SU-DHL-6 (cell line): ENCODE measurements around the gene MLEC.

Experiments used
- H2AFZ ChIP-seq: fragments of 200-600 bp; sonication (generic); 2 replicates; pipeline ENCODE4 v1.6.1; 2014; ENCODE audit warnings: low read depth, mild to moderate bottlenecking, moderate library complexity, mixed read lengths, antibody characterized with exemption, low read length; ENCODE audit not compliant: severe bottlenecking
- H3F3A ChIP-seq: fragments of 200-600 bp; shearing (Covaris generic); 2 replicates; pipeline ENCODE4 v1.6.0; 2016; ENCODE audit warnings: antibody characterized with exemption, mild to moderate bottlenecking; ENCODE audit not compliant: insufficient read depth
- H3K27ac ChIP-seq: fragments of 200-600 bp; sonication (generic); 2 replicates; pipeline ENCODE4 v1.5.1; 2016; ENCODE audit warnings: low read depth, mild to moderate bottlenecking, low read length, moderate library complexity, mixed read lengths
- H3K27me3 ChIP-seq: fragments of 200-600 bp; sonication (generic), shearing (Covaris generic); 2 replicates; pipeline ENCODE4 v1.6.0; 2014; ENCODE audit warnings: mild to moderate bottlenecking, low read length
- H3K36me3 ChIP-seq: fragments of 200-600 bp; sonication (generic); 2 replicates; pipeline ENCODE4 v1.6.1; 2014; ENCODE audit warnings: mild to moderate bottlenecking, low read length, mixed read lengths
- H3K4me2 ChIP-seq: fragments of 300-600, 200-600 bp; shearing (Covaris generic), sonication (generic); 2 replicates; pipeline ENCODE4 v1.6.0; 2014; ENCODE audit warnings: low read length, low read depth, mild to moderate bottlenecking; ENCODE audit not compliant: poor library complexity, severe bottlenecking
- H3K4me3 ChIP-seq: fragments of 200-600 bp; sonication (generic); 2 replicates; pipeline ENCODE4 v1.5.1; 2014; ENCODE audit warnings: antibody characterized with exemption, low read length, mild to moderate bottlenecking, mixed read lengths; ENCODE audit not compliant: insufficient read depth, poor library complexity, severe bottlenecking
- H3K79me2 ChIP-seq: fragments of 200-600 bp; sonication (generic); 2 replicates; pipeline ENCODE4 v1.6.1; 2014; ENCODE audit warnings: mild to moderate bottlenecking, low read length, moderate library complexity; ENCODE audit not compliant: insufficient read depth
- H3K9ac ChIP-seq: fragments of 200-600 bp; sonication (generic); 2 replicates; pipeline ENCODE4 v1.7.0; 2014; ENCODE audit warnings: mild to moderate bottlenecking, low read length
- H3K9me2 ChIP-seq: fragments of 200-600 bp; sonication (generic); replicated peaks from 2 replicates; pipeline ENCODE4 v1.6.1; 2014; ENCODE audit warnings: low read length; ENCODE audit not compliant: insufficient read depth
- H3K9me3 ChIP-seq: fragments of 200-600 bp; sonication (generic); 2 replicates; pipeline ENCODE4 v1.6.1; 2014; ENCODE audit warnings: low read length, mixed read lengths; ENCODE audit not compliant: insufficient read depth
- H4K20me1 ChIP-seq: fragments of 200-600 bp; sonication (generic); 2 replicates; pipeline ENCODE4 v1.6.1; 2014; ENCODE audit warnings: low read depth, mild to moderate bottlenecking, antibody characterized with exemption, low read length, moderate library complexity, mixed read lengths
- EZH2phosphoT487 ChIP-seq: fragments of 200-600 bp; sonication (generic), shearing (Covaris generic); conservative IDR thresholded peaks from 2 replicates; pipeline ENCODE4 v1.6.1; 2018; ENCODE audit warnings: mild to moderate bottlenecking, antibody characterized with exemption, low read length, moderate library complexity, mixed read lengths
- TF ChIP-seq, protein P1 (sequence below): fragments of 200-600 bp; sonication (generic); IDR thresholded peaks from one replicate; pipeline ENCODE4 v1.5.1; 2017; ENCODE audit warnings: antibody characterized with exemption, mild to moderate bottlenecking, low read length, moderate library complexity; ENCODE audit not compliant: insufficient read depth, poor library complexity, severe bottlenecking

The MLEC gene

DNA sequence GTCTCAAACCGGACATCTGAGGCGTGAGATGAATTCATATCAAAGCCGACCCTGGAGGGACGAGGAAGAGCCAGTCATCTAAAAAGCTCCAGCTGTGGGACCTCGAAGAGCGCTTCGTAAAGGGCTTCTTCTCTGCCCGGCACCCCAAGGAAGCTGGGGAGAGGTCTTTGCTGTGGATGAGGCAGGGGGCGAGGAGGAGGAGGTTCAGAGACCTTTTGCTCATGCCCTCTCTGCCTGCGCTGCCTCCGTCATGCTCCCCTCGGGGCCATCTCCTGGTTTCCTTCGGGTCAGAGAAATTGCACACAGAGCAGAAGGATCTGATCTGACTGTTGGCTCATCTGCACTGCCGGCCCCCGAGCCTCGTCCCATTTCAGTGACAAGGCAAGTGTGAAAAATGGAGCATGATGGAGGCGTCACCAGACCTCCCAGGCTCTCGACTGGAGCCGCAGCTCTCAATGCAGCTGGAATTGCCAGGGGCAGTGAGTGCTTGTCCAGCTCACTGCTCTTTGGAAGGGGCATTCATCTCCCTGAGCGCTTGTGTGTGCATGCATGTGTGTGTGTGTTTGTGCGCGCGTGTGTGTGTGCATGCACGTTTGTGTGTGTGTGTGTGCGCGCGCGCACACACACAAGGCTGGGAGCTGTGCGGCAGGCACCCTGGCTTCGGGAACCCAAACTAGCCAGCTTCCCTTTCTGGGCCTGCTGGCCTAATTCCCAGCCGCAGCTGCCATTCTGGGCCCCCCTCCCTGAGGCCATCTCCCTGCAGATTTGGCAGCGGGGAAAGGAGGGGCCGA is 37.3 kb upstream of the MLEC start:
- Histone ChIP-seq H3K9ac (0 out of 2 replicates have a peak overlapping the region, but pooled peaks have one; percentile 23), H3K9me3 (no peaks in the 10 kb centered on the region), H2AFZ (no peak overlapping the region), H3K27me3 (no peaks in the 10 kb centered on the region), H3K36me3 (no peaks in the 10 kb centered on the region), H3K79me2 (no peaks in the 10 kb centered on the region), H4K20me1 (no peaks in the 10 kb centered on the region), H3F3A (no peaks in the 10 kb centered on the region), H3K4me3 (no peak overlapping the region), H3K27ac (no peak overlapping the region), H3K4me2 (peak overlapping the region; percentile 14), H3K9me2 (no peaks in the 10 kb centered on the region)
- no peak for TF ChIP-seq EZH2phosphoT487
- TF ChIP-seq, protein P1, sequence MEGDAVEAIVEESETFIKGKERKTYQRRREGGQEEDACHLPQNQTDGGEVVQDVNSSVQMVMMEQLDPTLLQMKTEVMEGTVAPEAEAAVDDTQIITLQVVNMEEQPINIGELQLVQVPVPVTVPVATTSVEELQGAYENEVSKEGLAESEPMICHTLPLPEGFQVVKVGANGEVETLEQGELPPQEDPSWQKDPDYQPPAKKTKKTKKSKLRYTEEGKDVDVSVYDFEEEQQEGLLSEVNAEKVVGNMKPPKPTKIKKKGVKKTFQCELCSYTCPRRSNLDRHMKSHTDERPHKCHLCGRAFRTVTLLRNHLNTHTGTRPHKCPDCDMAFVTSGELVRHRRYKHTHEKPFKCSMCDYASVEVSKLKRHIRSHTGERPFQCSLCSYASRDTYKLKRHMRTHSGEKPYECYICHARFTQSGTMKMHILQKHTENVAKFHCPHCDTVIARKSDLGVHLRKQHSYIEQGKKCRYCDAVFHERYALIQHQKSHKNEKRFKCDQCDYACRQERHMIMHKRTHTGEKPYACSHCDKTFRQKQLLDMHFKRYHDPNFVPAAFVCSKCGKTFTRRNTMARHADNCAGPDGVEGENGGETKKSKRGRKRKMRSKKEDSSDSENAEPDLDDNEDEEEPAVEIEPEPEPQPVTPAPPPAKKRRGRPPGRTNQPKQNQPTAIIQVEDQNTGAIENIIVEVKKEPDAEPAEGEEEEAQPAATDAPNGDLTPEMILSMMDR = no peak

DNA sequence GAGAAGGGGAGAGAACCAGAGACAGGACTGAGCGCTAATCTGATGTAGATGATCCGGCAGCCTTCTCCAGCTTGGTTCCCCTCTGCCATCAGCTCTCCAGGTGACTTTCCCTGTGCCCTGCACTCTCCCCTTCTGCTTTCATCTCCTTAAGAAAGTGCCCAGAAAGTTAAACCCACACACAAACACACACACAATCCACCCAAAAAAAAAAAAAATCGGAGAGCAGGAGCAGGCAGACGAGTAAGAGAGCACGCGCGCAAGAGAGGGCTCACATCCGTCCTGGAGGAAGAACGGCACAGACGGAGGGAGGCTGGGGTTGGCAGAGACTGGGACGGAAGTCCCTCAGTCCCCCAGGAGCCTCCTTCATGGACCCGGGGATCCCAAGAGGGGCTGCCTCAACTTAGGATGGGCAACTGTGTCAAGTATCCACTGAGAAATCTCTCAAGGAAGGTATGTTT is 36.7 kb upstream of the MLEC start:
- TF ChIP-seq EZH2phosphoT487 = no peak
- TF ChIP-seq, protein P1 = no peak
- Histone ChIP-seq H3K4me2 (no peak overlapping the region), H3K27ac (no peak overlapping the region)

DNA sequence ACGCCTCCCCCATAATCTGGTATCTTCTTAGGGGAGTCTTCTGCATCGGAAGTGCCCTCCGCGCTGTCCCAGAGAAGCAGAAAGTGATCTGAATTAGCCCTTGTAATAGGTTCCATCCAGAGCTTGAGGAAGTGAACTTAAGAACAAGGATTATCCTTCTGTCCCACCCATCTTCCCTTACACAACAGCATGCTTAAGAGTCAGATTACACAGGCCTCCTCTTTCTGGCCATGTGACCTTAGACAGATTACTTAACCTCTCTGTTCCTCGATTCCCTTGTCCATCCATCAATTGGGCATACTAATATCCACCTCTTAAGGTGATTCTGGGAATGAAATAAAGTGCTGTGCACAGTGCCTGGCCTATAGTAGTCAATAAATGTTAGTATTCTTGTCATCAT is 35.1 kb upstream of the MLEC start:
- no peaks in the 10 kb centered on the region for H3K9me3 ChIP-seq
- no peak overlapping the region for H3K4me2 ChIP-seq
- H2AFZ ChIP-seq = no peak overlapping the region
- no peaks in the 10 kb centered on the region for H3K9me2 ChIP-seq
- no peaks in the 10 kb centered on the region for H3F3A ChIP-seq
- TF ChIP-seq EZH2phosphoT487 = no peak
- TF ChIP-seq, protein P1 = no peak
- H3K36me3 ChIP-seq = no peaks in the 10 kb centered on the region
- no peak overlapping the region for H3K4me3 ChIP-seq
- H3K9ac ChIP-seq = no peak overlapping the region
- H3K27me3 ChIP-seq = no peaks in the 10 kb centered on the region
- no peaks in the 10 kb centered on the region for H3K79me2 ChIP-seq
- H4K20me1 ChIP-seq = no peaks in the 10 kb centered on the region
- H3K27ac ChIP-seq = no peak overlapping the region

More for the DNA sequence above, 36.7 kb upstream of the MLEC start:
- Histone ChIP-seq H3K4me3 (no peak overlapping the region), H3K36me3 (no peaks in the 10 kb centered on the region), H3K27me3 (no peaks in the 10 kb centered on the region), H3F3A (no peaks in the 10 kb centered on the region), H3K79me2 (no peaks in the 10 kb centered on the region), H2AFZ (no peak overlapping the region), H4K20me1 (no peaks in the 10 kb centered on the region), H3K9ac (no peak overlapping the region), H3K9me2 (no peaks in the 10 kb centered on the region), H3K9me3 (no peaks in the 10 kb centered on the region)
